IPS DF 4.7 (cell line): ENCODE results near the gene PUSL1.

ENCODE experiments used
- DNase-seq: peaks from one replicate; pipeline ENCODE4 v3.0.0-alpha.2; 2013; ENCODE audit warnings: low spot score; ENCODE audit errors: extremely low read depth

Gene PUSL1

DNA sequence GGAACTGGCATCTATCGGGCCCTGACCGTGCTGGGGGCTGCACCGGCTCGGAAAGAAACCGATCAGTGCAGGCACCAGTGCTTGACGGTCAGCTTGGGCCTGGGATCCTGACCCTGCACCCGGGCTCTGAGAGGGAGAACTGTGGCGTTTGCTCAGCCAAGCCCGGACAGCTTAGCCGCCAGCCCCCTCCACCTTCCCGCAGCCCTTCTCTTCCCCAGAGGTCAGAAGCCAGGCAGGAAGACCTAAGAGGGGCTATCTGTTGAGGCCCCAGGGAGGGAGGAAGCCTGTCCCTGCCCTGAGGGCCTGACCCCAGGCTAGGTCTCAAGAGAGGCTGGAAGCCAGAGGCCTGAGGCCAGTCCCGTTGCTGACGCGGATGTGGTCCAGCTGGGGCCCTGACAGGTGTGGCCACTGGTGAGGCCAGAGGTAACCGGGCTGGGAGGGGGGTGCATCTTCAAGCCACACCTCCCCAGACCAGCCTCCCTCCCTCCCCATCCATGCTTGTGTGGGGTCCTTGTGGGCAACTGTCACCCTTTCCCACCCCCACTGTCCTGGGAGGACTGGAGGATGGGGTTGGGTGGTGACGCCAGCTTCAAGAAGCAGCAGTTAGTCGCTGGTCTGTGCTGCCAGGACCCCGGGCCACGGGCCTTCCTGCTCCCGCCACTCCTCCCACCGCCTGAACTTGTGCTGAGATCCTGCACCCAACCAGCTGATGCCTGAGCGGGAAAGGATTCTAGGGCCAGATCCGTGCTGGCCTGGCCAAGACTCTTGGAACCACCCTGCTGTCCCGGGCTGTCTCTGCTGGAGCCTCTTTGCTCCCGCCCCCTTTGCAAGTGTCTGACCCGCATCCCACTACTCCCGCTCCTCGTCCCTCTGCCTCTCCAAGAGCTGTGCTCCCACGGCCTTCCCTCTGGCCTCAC, 43.4 kb downstream of the PUSL1 start:
- no peak for DNase-seq

DNA sequence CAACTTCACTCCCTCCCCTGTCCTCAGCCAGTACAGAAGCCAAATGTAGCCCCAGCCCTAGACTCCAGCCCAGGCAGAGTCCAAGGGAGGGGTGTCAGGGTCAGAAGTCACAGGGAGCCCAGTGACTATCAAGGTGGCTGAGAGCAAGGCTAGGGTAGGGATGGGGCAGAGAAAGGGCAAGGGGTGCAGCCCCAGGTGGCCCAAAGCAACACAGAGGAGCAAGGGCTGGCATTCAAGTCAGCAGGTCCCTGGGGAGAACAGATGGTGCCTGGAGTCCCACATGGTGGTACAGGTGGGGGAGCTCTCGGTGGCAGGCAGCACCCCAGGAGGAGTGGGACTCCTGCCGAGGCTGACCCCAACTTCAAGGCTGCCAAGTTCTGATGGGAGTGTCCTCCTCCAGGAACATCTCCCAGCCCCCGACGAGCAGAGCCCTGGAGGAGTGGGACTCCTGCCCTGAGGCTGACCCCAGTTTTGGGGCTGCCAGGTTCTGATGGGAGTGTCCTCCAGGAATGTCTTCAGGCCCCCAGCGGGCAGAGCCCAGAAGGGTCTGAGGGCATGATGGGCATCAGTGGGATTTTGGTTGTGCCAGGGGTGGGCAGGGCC, 44.5 kb downstream of the PUSL1 start:
- DNase-seq, result no peak

DNA sequence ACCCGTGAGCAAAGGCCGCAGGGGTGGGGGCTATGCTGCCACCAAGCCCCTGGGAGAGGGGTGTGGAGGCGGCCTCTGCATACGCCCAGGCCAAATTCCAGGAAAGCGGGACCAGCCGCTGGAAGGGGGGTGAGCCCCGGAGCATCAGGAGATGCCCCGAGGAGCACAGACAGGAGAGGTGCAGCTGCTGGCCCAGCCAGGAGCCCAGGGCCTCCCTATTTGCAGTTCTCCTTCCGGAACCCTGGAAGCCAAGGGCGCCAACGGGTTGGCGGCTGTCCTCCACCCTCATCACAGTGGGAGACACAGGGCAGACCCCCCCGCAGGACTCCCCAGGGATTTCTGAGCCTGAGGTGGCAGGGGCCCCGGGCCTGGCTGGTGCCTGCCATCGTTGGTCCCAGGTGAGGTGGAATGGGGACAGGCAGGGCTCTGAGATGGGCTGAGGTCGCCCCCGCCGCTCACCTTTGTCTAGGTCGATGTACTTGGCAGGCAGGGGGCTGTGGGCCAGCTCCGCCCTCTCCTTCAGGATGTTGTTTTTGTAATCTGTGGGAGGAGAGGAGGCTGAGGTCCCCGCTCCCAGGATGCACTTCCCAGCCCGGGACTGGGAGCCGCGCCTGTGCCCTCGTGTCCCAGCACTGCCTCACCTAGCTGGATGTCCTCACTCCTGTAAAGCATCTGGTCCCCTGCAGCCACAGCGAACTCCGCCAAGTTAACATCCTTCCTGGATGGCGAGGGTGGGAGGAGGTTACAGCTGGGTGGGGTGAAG, 45.2 kb downstream of the PUSL1 start:
- DNase-seq, result no peak

DNA sequence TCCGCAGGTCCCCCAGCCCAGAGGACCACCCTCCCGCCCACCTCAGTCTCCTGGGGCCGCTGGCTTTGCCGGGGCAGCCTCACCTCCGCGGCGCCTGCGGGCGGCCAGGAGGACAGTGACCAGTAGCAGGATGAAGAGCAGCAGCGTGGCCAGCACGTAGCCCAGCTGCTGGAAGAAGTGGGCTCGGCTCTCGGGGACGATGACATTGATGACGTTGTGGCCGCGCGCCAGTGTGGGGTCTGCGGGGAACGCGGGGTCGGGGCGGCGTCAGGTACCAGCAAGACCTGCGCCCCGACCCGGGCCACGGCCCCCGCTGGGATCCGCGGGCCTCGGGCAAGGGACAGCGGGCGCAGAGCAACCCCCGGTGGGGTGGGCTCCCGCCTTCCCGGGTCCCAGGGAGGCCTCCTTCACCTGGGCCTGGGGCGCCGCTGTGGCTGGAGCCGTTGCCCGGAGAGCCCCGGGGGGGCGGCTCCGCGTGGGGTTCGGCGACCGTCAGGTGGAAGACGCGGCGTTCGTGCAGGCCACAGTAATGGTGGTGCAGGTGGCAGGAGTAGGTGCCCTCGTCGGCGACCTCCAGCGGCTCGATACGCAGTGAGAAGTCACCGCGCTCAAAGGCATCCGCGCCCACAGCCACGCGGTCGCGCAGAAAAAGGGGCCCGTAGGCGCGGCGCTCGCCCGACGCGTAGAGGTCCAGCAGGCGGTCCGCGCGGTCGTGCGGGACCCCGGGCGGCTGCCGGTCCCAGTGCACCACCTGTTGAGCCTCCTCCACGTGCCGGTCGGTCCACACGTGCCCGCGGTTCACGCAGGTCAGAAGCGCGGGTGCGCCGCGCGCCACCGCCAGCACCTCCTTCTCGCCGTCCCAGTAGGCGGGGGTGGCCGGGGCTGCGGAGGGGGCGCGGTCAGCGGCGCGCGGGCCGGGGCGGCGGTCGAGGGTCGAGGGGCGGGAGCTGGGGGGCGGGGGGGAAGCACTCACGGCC, 46.2 kb downstream of the PUSL1 start:
- DNase-seq, result no peak

DNA sequence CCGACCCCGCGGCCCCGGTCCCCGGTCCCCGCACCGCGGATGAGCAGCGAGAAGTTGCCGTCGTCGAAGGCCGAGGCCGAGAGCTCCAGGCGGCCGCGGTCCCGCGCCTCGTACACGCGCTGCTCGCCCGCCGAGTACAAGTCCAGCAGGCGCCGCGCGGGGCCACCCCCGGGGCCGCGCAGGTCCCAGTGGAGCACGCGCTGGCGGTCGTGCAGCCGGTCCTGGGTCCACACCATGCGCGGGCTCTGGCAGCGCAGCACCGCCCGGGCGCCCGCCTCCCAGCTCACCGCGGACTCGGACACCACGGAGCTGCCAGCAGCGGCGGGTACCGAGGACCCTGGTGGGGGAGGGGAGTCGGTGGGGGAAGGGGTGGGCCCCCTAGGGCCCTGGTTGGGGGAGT, 47.0 kb downstream of the PUSL1 start:
- no peak for DNase-seq

DNA sequence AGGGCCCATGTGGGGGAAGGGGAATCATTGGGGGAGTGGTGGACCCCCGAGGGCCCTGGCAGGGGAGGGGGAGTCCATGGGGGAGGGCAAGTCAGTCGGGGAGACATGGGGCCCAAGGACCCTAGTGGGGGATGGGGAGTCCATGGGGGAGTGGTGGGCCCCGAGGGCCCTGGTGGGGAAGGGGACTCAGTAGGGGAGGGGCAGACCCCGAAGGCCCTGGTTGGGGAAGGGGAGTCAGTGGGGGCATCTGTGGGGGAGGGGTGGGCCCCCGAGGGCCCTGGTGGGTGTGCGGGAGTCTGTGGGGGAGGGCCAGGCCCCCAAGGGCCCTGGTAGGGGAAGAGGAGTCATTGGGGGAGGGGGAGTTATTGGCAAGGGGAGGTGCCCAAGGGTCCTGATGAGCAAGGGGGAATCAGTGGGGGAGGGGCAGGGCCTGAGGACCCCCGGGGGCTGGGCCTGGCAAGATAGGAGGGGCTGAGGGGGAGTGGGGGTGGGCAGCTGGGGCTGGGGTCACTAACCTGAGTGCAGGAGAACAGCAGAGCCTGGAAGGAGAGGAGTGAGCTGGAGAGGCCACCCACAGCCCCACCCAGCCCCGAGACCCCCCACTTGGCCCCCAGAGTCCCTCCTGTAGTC, 47.9 kb downstream of the PUSL1 start:
- DNase-seq, result no peak

DNA sequence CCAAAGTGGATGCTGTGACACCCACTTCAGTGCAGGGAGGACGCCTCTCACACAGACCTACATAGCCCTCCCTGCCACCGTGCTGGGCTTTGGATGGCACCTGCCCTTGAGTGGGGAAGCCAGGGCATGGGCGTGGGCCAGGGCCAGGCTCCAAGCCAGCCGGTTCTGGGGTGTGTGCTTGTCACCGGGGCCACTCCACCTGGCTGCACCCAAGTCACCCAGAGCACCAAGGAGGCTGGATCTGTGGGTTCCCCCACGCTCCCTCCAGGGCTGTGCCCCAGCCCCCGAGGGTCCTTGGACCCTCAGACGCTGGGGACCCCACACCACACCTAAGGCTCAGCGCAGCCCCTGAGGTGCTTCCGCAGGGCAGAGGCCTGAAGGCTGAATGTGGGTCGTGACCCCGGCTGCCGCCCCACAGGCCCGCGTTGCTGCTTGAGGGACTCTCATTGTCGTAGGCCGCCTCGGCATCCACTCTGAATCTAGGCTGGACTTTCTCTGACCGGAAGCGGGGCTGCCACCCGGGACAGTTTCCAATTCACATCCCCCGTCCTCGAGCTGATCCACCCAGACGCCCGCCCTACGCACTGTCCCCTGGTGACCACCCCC, 48.5 kb downstream of the PUSL1 start:
- DNase-seq, result no peak

DNA sequence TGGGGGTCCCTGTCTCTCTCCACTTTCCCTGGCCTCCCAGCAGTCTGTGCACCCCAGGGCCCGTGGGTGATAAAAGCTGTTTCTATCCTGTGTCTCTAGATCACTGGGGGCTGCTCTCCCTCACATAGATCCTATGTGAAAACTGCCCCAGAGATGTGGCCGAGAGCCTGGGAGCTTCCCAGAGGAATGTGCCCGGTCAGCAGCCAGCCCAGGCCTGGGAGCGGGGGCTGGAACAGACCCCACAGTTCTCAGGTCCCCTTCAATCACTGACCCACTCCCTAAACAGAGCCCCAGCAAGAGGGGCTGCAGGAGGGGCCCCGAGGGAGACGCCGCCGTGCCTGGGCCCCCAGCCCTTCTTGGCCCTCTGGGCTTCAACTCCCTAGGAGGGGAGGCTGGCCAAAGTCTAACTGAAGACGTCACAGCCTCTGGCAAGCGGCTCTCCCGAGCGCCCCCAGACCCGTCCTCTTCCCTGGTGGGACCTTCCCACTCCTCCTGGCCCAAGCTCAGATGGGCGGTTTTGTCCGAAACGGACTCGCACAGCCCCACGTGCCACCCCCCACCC, 49.6 kb downstream of the PUSL1 start:
- DNase-seq, result no peak

DNA sequence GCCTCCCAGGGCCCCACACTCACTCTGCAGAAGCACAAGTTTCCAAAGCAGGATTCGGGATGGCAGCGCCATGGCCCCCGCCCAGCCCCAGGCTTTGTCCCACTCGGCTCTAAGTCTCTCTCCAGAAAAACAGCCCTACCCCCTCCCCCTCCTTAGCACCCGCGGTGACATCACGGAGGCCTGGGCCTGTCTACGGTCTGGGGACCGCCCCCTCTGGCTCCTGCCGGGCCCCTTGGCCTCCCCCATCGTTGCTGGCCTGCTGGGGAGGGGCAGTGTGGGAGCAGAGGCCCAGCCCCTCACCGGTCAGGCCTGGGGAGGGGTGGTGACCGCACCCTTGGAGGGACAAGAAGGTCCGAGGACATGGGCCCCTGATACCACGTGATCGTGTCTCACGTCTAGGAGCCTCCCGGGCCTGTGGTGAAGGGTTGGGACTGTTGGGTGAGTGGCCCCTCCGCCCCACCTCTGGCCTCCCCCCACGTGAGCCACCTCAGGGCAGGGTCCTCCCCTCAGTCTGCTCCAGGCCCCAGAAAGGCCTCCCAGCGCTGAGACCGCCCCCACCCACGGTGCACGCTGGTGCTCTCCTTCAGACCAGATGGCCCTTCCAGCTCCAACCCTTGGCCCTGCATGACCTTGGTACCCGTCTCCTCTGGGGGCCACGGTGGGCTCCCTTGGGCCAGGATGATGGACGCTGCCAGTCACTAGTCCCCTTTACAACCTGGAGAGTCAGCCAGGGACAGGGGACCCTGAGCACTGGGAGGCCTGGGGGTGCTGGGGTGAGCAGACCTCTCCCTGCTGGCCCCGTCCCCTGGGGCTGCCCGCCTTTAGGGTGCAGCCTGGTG, 50.3 kb downstream of the PUSL1 start, which contains the start of gene MXRA8:
TSS of gene MXRA8 (minus strand) at position 123 of the 839 bp plus-strand sequence. CDS start at position 72, 51 bp downstream.
- DNase-seq, result no peak

DNA sequence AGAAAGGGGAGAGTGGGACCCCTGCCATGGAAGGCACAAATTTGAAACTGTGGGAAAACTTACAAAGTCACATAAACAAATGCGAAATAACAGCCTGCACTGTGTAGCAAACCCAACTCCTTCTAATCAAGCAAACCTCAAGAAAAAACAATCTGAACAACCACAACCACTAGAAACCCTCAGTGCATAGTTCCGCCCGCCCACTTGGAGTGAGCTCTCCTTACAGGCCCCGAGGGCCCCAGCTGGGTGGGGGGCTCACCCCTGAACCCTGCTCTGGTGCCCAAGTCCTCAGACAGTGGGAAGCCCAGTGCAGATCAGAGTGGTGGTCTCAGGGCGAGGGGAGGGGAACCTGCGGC, 50.9 kb downstream of the PUSL1 start:
- DNase-seq, result no peak

DNA sequence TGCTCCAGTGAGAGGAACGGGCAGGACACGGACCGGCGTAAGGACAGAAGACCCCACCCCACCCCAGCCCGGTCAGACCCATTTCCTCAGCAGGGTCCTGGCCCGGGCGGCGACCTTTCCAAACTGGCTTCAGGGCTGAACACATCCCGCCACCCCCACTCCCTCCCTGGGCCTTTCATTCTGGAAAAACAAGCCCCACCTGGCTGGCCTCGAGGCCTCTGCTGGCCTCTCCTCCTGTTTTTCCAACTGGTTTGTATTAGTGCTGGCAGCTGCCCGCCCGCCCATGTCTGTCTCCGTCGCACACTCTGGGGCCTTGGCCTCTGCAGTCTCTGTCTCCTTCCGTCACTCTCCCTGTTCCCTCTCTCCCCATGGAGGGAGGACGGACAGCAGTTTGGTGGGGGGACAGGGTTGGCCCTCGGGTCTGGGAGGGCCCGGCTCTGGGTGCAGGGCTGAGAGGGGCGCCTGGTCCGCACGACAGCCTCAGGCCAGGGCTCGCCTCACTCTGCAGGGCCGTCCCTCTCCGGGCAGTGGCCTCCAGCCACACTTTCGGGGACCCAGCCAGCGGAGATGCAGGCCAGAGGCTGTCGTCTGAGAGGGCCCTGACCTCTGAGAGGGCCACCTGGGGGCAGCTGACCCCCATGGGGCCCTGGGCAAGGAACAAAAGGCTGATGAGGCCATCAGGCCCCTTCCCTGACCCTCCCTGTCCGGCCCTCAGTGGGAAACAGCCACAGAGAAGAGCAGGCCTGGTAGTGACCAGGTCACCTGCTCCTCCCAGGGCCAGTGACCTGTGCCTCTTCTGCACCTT, 51.5 kb downstream of the PUSL1 start:
- DNase-seq, result no peak

DNA sequence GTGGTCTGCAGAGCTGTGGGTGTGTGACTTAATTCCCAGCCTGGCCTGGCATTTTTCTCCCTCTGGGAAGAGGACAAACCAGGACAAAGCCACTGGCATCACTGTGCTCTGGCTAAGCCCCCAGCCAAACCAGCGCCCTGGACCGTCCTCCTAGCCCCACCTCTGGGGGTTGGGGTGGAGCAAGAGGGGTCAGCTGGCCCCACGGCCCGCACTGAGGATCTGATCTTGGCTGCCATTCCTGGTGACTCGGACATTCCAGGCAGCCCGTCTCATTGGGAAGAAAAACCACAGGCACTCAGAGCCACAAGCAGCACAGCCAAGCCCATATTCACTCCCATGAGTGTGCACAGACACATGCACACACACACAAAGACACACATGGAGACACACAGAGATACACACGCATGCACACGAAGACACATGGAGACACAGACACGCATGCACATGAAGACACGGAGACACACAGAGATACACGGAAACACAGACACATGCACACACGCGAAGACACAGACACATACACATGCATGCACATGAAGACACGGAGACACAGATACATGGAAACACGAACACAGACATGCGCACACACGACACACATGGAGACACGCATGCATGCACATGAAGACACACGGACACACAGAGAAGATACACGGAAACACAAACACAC, 52.2 kb downstream of the PUSL1 start:
- DNase-seq, result no peak
